IMR-90 (cell line): ENCODE measurements around the gene SLC2A10. TPM values are rescaled to one million over a fixed set of nuclear protein-coding genes. Genes with fewer than 3 reads are reported as not detected.

Experiments
- ATAC-seq: fragments of 200-7000 bp; cut with Tn5 transposase; 2 replicates; pipeline ENCODE4 v1.9.1; 2020; ENCODE audit warnings: low read depth, mild to moderate bottlenecking, moderate library complexity
- BruUV-seq: library from RNA; stranded (reverse); fragments of 400-500 nt; replicated peaks from 2 replicates; lab custom pipeline; 2021; lab: Mats Ljungman, UMichigan
- CTCF ChIA-PET: fragments of 300-600 bp; formaldehyde crosslinking; extraction: SDS; loops from one replicate; lab custom pipeline; 2021; ENCODE audit warnings: antibody characterized with exemption; lab: Yijun Ruan, JAX
- POLR2A ChIA-PET: fragments of 300-600 bp; sonication (Branson Sonifier 250); formaldehyde crosslinking; loops from one replicate; lab custom pipeline; 2022; ENCODE audit warnings: antibody characterized with exemption; ENCODE audit not compliant: unreplicated experiment; lab: Charles Lee
- DNase-seq: peaks from one replicate; pipeline ENCODE4 v3.0.0; 2013
- H2AFZ ChIP-seq: replicated peaks from 2 replicates; pipeline ENCODE3; 2013; ENCODE audit warnings: low read length, mild to moderate bottlenecking; ENCODE audit not compliant: poor library complexity
- H2AK5ac ChIP-seq: 2 replicates; pipeline ENCODE4 v1.6.1; 2013; ENCODE audit warnings: low read depth, low read length, inconsistent platforms
- H2AK9ac ChIP-seq: replicated peaks from 2 replicates; pipeline ENCODE3; 2013; ENCODE audit warnings: mild to moderate bottlenecking, low read depth, low read length, moderate library complexity; ENCODE audit not compliant: poor library complexity
- H2BK120ac ChIP-seq: 2 replicates; pipeline ENCODE4 v1.6.1; 2013; ENCODE audit warnings: low read depth, low read length, inconsistent platforms
- H2BK15ac ChIP-seq: 3 replicates; pipeline ENCODE4 v1.6.1; 2013; ENCODE audit warnings: low read depth, low read length, inconsistent platforms
- H2BK20ac ChIP-seq: 2 replicates; pipeline ENCODE4 v1.6.1; 2013; ENCODE audit warnings: low read depth, mild to moderate bottlenecking, inconsistent platforms, low read length, moderate library complexity
- H2BK5ac ChIP-seq: 2 replicates; pipeline ENCODE4 v1.6.1; 2013; ENCODE audit warnings: mild to moderate bottlenecking, low read depth, low read length, inconsistent platforms; ENCODE audit not compliant: poor library complexity, severe bottlenecking
- H3K14ac ChIP-seq: replicated peaks from 2 replicates; pipeline ENCODE4 v1.6.1; 2013; ENCODE audit warnings: low read depth, low read length, inconsistent platforms
- H3K18ac ChIP-seq: 2 replicates; pipeline ENCODE4 v1.6.1; 2013; ENCODE audit warnings: low read depth, low read length, control low read depth
- H3K23ac ChIP-seq: 2 replicates; pipeline ENCODE4 v1.6.1; 2013; ENCODE audit warnings: low read depth, low read length, inconsistent platforms
- H3K27ac ChIP-seq: 2 replicates; pipeline ENCODE4 v1.5.1; 2013; ENCODE audit warnings: mild to moderate bottlenecking, control low read depth, low read length; ENCODE audit not compliant: insufficient read depth
- H3K27me3 ChIP-seq: 2 replicates; pipeline ENCODE4 v1.6.1; 2013; ENCODE audit warnings: low read length; ENCODE audit not compliant: control insufficient read depth, insufficient read depth
- H3K36me3 ChIP-seq: 2 replicates; pipeline ENCODE4 v1.6.1; 2013; ENCODE audit warnings: low read length, mixed read lengths; ENCODE audit not compliant: control insufficient read depth, insufficient read depth
- H3K4ac ChIP-seq: 2 replicates; pipeline ENCODE4 v1.6.1; 2013; ENCODE audit warnings: low read depth, low read length, inconsistent platforms
- H3K4me1 ChIP-seq: 2 replicates; pipeline ENCODE4 v1.6.1; 2013; ENCODE audit warnings: low read length, mixed read lengths; ENCODE audit not compliant: control insufficient read depth, insufficient read depth
- H3K4me2 ChIP-seq: 2 replicates; pipeline ENCODE4 v1.6.1; 2013; ENCODE audit warnings: low read depth, mild to moderate bottlenecking, control low read depth, low read length, moderate library complexity
- H3K4me3 ChIP-seq: 2 replicates; pipeline ENCODE4 v1.5.1; 2013; ENCODE audit warnings: low read depth, mild to moderate bottlenecking, control low read depth, low read length, moderate library complexity; ENCODE audit not compliant: insufficient read depth
- H3K56ac ChIP-seq: 2 replicates; pipeline ENCODE4 v1.6.1; 2013; ENCODE audit warnings: low read length, inconsistent platforms; ENCODE audit not compliant: insufficient read depth; ENCODE audit errors: extremely low read depth
- H3K79me1 ChIP-seq, 2 experiments: 2 replicates each; pipeline ENCODE4 v1.6.1; 2013; ENCODE audit warnings: low read length in 2 of 2, inconsistent platforms in 1 of 2, low read depth in 1 of 2
- H3K9ac ChIP-seq: 2 replicates; pipeline ENCODE4 v1.6.1; 2013; ENCODE audit warnings: low read depth, low read length, control low read depth
- H3K9me1 ChIP-seq: 2 replicates; pipeline ENCODE4 v1.6.1; 2013; ENCODE audit warnings: low read length, inconsistent platforms; ENCODE audit not compliant: insufficient read depth
- H3K9me3 ChIP-seq: 2 replicates; pipeline ENCODE4 v1.6.1; 2013; ENCODE audit warnings: low read length; ENCODE audit not compliant: control insufficient read depth, insufficient read depth
- H4K20me1 ChIP-seq: 2 replicates; pipeline ENCODE4 v1.6.1; 2013; ENCODE audit warnings: low read length, inconsistent platforms; ENCODE audit not compliant: insufficient read depth
- H4K5ac ChIP-seq: 2 replicates; pipeline ENCODE4 v1.6.1; 2013; ENCODE audit warnings: mild to moderate bottlenecking, low read depth, low read length, control low read depth
- H4K8ac ChIP-seq, 2 experiments: 2 replicates each; pipeline ENCODE4 v1.6.1; 2013; ENCODE audit warnings: low read depth in 2 of 2, low read length in 2 of 2, control low read depth in 1 of 2, inconsistent platforms in 1 of 2
- H4K91ac ChIP-seq: 2 replicates; pipeline ENCODE4 v1.6.1; 2013; ENCODE audit warnings: low read depth, low read length, inconsistent platforms; ENCODE audit not compliant: insufficient read depth
- BHLHE40 ChIP-seq: fragments of 150-350 bp; IDR thresholded peaks from 2 replicates; pipeline ENCODE4 v1.6.1; 2016; ENCODE audit warnings: mild to moderate bottlenecking, low read depth, low read length
- FOS ChIP-seq: fragments of 150-350 bp; IDR thresholded peaks from 2 replicates; pipeline ENCODE4 v1.6.1; 2016; ENCODE audit warnings: low read depth, low read length
- MAZ ChIP-seq: IDR thresholded peaks from 2 replicates; pipeline ENCODE4 v1.6.1; 2012; ENCODE audit warnings: low read depth, mild to moderate bottlenecking, low read length, improper control_type of control experiment, moderate library complexity, borderline replicate concordance
- NFE2L2 ChIP-seq: fragments of 150-350 bp; IDR thresholded peaks from 2 replicates; pipeline ENCODE4 v1.6.1; 2016; ENCODE audit warnings: low read depth, mild to moderate bottlenecking, low read length
- RAD21 ChIP-seq: IDR thresholded peaks from 2 replicates; pipeline ENCODE4 v1.6.1; 2012; ENCODE audit warnings: low read length, improper control_type of control experiment
- RFX5 ChIP-seq: IDR thresholded peaks from 2 replicates; pipeline ENCODE4 v1.8.0; 2012; ENCODE audit warnings: low read depth, mild to moderate bottlenecking, low read length, moderate library complexity
- WGBS, 2 experiments: methylation state at CpG; one replicate each; pipeline versions ENCODE4 v1.1.5 to v1.1.7; 2013; ENCODE audit warnings: missing lambda C conversion rate in 2 of 2; ENCODE audit not compliant: insufficient read length in 1 of 2; ENCODE audit errors: extremely low coverage in 2 of 2; 5-methylcytosine and 5-hydroxymethylcytosine counted together
- dilution Hi-C: fragments of 300-500 bp; cut with HindIII; formaldehyde crosslinking; loops from one replicate; pipeline ENCODE4 v1.14.3; 2018; ENCODE audit warnings: low sequenced_read_pairs; ENCODE audit not compliant: unreplicated experiment
- in situ Hi-C: fragments of 300-500 bp; cut with MboI; formaldehyde crosslinking; loops from 3 replicates; pipeline ENCODE4 v1.14.3; 2019; ENCODE audit warnings: low sequenced_read_pairs, inconsistent platforms, mixed read lengths
- intact Hi-C: fragments of 100-400 bp; cut with micrococcal nuclease; formaldehyde crosslinking; loops from 2 replicates; pipeline ENCODE4 v1.10.0; 2022
- polyA plus RNA-seq, 3 experiments: library from polyadenylated mRNA; depleted of rRNA; stranded (reverse); fragments of >200 nt; gene quantifications; 2 replicates each; pipeline ENCODE4 v1.2.3, GENCODE V29; 2012; ENCODE audit warnings: low replicate concordance in 1 of 3
- total RNA-seq: library from RNA; depleted of rRNA; stranded (reverse); fragments of >200 nt; gene quantifications from 2 replicates; pipeline ENCODE4 v1.2.3, GENCODE V29; 2012

The SLC2A10 gene
- total and polyA plus RNA-seq, 2 of the 4 experiments (the other 2 are of a cell fraction), result 15.2 to 22.0 TPM

DNA sequence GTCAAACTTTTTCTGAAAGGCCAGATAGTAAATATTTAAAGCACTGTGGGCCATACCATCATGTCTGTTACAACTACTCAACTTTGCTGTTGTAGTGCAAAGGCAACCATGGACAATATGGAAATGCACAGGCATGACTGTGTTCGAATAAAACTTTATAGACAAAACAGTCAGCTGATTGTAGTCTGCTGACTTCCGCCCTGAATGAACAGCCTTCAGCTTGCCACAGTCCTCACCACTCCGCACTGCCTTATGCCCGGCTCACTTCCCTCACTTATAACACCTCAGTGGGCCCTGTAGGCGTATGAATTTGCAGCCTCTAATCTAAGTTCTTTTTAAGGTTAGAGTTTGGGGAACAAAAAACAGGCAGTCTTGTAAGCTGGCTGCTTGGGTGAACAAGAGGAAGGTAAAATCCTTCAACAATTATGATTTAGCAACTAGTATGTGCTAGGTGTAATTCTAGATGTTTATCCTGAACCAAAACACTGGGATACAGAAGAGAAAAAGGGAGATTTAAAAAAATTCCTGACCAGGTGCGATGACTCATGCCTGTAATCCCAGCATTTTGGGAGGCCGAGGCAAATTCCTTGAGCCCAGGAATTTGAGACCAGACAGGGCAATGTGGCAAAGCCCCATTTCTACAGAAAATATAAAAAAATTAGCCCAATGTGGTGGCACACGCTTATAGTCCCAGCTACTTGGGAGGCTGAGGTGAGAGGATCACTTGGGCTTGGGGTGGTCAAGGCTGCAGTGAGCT, 6.8 kb upstream of the SLC2A10 start:
- H4K20me1 ChIP-seq, result no peaks in the 10 kb centered on the region
- peaks cover 1% of the 10 kb centered on the region for H3K4me1 ChIP-seq
- no peak overlapping the region for H3K9ac ChIP-seq
- H4K5ac ChIP-seq, result no peak overlapping the region
- ChIA-PET POLR2A (no interaction called here), CTCF (no interaction called here)
- peaks cover 3% of the 10 kb centered on the region for H3K9me3 ChIP-seq
- H3K4me2 ChIP-seq, result no peak overlapping the region
- no peak overlapping the region for H2BK5ac ChIP-seq
- H4K91ac ChIP-seq, result no peak overlapping the region
- intact Hi-C loops (no loop called here), dilution Hi-C loops (no loop called here), in situ Hi-C loops (no loop called here)
- H3K4me3 ChIP-seq, result no peak overlapping the region
- no peak overlapping the region for H4K8ac ChIP-seq
- no peak overlapping the region; the same call in 1 of the 2 replicates for H3K23ac ChIP-seq
- H2AK9ac ChIP-seq, result no peak overlapping the region
- H2AFZ ChIP-seq, result no peak overlapping the region
- no peaks in the 10 kb centered on the region for H3K27me3 ChIP-seq
- no CpG with 5 or more reads among the region's 8 CpGs for WGBS, 2 experiments
- H2AK5ac ChIP-seq, result no peak overlapping the region
- H3K27ac ChIP-seq, result no peak overlapping the region
- no peaks in the 10 kb centered on the region for H3K79me1 ChIP-seq
- H3K36me3 ChIP-seq, result no peaks in the 10 kb centered on the region
- no peaks in the 10 kb centered on the region for H3K9me1 ChIP-seq
- TF ChIP-seq BHLHE40, result no peak
- no peak for TF ChIP-seq NFE2L2
- TF ChIP-seq RFX5, result no peak
- TF ChIP-seq MAZ, result no peak
- TF ChIP-seq RAD21, result no peak
- TF ChIP-seq FOS, result 0 out of 2 replicates have a peak, but pooled peaks have one; percentile 45
- no peak overlapping the region for H3K14ac ChIP-seq
- no peak overlapping the region for H2BK15ac ChIP-seq
- H3K56ac ChIP-seq, result no peak overlapping the region
- ATAC-seq (no peak), DNase-seq (no peak)
- H3K18ac ChIP-seq, result no peak overlapping the region
- no TSS peak for BruUV-seq
- H2BK20ac ChIP-seq, result no peak overlapping the region
- H3K4ac ChIP-seq, result no peak overlapping the region
- H2BK120ac ChIP-seq, result no peak overlapping the region
